Activated CD4-positive, alpha-beta T cell treated with anti-CD3 and anti-CD28 coated beads for 4 hours (primary cell): ENCODE data around the gene IST1.
"Not testable (repeated sequence)": the region's sequence is repeated elsewhere in the genome, so short reads cannot be mapped to it uniquely, and the experiment has no call there.

Experiments
- DNase-seq, 2 donors: peaks; one replicate each; pipeline ENCODE4 v3.0.0-alpha.2; 2020

The IST1 gene

DNA sequence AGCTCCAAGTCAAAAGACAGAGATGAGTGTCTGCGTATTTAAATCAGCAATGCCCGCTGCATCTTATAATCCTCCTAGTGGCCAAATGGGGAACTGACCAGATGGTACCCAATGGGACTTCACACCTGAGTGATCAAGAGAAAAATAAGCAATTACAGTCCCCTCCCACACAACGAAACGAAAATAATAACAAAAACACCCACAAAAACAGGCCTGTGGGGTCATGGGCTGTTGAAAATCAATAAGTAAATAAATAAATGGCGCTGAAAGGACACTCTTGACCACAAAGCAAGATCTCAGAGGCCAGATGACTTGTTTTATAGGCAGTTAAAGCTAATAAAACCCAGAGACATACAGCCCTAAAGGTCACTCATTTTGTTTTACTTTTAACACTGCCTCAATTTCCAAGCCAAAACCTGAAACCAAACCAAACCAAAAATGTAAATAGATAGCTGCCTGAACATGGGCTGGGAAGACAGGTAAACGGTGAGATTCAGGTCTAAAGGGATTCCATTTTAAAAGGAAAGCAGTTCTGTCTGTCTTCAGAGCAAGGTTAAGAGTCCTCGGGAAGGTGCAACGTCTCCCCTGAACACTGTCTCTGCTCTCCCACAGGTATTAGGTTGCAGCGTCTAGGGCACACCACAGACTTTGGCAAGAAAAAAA is 12.7 kb upstream of the IST1 start:
- peak; percentile 68 to 88 for DNase-seq

DNA sequence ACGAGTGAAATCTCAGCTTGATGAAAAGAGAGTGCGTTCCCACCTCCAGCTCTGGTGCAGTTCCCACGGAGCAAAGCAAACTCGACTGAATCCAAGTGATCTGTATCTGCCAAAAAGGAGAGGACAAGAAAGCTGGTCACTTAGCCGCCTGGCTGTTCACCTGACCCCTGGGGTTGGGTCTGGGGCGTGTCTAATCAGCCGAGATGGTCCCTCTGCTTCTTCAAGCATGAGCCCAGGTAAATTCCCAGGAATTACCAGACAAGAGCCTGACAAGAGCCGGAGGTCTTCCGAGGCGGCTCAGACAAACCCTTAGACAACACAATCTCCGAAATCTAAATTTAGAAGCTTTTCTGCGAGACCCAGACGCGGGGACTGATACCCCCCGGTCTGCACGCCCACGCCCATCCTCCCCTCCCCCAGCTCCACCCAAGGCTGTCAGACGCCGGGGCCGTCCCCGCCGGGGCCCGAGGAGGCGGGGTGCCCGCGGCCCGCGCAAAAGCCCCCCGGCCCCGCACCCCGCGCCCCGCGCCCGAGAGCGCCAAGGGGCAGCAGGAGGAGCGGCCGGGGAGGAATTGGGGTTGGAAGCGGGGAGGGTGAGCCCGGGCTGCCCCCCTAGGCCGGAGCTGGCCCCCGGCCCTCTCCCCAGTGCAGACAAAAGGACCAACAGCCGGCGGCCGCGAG is 12.0 kb upstream of the IST1 start:
- DNase-seq, result peak; percentile 66 to 70

DNA sequence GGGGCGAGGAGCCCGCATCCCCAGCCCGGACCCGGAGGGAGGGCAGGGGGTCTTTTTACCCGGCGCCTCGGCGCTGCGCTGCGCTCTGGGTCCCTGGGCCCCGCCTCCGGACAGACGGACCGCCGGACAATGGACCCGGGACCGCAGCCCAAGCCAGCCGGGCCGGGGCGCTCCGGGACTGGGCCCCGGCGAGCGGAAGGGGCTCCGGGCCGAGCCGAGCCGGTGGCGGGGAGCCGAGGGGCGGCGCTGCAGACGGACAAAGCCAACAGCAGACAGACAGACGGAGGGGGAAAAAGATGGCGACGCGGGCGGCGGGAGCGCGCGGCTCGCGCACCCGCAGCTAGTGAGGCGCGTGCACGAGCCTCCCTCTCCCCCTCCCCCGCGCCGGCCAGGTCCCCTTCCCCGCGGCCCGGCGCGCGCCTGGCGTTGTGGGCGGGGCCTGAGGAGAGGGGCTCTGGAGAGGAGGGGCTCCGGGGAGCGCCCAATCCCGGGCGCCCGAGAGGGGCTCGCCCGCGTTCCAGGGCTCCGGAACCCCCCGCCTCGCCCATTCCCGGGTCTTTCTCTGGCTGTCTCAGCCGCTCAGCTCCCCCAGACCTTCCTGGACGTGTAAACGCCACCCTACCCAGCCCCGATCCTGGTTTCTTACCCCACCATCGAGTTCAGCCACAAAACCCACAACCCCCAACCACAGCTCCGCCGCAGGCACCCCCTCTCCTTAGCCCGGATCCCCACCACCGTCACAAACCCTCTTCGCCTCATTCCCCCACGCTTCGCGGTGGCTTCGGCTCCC is 11.3 kb upstream of the IST1 start, which contains the start of gene ZNF821:
Gene ZNF821 (minus strand): TSS at position 334 of the 790 bp plus-strand sequence. CDS start 4,236 bp downstream, outside the sequence.
- peak; percentile 68 to 76 for DNase-seq

DNA sequence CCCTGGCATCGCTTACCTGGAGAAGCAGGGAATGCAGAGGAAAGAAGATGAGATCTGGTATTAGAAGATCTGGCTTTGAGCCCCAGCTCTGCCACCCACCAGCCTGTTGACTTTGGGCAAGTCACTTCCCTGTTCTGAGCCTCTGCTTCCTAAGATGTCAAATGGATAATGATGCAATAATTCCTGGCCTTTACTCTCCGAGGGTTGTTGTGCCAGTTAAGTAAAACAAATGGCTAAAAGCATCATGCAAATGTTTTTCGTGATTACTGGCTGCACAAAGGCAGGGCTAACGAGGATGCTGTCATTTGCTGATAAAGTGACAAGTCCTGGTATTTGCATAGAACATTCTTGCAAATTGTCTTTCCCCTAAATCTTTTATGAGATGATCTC is 10.1 kb upstream of the IST1 start:
- no peak for DNase-seq

DNA sequence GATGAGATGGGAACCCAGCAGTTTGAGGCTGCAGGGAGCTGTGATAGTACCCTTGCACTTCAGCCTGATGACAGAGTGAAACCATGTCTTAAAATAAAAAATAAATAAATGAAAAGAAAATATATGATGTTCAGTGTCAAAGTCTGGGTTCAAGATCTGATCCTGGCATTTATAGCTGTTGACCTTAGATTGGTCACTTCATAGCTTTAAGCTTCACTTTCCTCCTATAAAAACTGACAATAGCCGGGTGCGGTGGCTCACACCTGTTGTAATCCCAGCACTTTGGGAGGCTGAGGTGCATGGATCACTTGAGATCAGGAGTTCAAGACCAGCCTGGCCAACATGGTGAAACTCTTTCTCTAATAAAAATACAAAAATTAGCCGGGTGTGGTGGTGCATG is 6.2 kb upstream of the IST1 start:
- no peak for DNase-seq

DNA sequence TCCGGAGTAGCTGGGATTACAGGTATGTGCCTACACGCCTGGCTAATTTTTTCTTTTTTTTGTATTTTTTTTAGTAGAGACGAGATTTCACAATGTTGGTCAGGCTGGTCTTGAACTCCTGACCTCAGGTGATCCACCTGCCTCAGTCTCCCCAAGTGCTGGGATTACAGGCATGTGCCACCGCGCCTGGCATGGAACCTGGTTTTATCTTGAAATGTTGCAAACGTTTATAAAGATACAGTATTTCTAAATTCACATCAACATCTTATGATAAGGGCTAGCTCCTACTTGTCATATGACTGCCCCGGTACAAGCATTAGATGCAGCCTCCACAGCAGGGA is 1.5 kb upstream of the IST1 start:
- DNase-seq, result no peak

DNA sequence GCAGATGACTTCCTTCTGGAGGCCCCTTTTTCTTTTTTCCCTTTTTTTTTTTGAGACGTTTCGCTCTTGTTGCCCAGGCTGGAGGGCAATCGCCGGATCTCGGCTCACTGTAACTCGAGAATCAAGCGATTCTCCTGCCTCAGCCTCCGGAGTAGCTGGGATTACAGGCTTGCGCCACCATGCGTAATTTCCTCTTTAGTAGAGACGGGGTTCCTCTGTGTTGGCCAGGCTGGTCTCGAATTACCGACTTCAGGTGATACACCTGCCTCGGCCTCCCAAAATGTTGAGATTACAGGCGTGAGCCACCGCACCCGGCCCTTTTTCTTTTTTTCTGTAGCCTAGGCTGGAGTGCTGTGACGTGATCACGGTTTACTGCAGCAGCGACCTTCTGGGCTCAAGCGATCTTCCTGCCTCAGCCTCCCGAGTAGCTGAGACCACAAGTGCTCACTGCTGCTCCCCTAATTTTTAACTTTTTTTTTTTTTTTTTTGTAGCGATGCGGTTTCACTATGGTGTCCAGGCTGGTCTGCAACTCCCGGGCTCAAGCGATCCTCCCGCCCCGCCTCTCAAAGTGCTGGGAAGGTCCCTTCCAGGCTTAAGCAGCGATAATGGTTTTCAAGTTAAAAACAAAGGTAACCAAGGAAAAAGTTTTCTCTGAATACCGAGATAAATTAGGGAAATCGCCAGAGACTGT is 956 bp upstream of the IST1 start:
- DNase-seq, result peak; percentile 32 to 33

DNA sequence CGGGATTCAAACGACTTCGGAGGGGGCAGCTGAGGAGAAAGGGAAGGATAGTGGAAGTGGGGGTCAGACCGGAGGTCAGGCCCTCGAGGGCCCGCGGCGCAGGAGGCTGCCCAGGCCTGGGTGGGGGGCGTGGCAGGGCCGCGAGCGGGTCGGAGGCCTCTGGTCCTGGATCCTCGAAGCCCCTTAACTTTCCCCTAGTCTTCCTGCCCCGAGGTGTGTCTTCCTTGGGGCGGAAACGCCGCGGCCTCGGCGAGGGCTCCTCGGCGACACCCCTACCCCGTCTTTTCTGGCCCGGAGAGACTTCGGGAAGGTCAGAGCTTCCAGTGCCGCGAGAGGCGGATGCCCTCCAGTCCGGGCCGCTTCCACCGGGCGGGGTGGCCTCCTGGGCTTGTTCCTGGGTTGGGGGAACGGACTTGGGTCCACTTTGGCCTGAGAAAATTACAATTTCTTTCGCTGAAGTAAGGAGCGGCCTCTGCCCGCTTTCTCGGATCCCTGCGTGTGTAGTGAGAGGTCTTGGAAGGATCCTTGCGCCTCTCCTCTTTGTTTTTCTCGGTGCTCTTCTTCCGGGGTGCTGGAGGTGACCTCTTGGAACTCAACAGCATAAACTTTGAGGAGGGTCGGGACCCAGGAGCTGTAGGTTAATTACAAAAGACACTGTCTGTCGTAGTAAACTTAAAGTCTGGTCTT is 491 bp downstream of the IST1 start:
- peak in 1 of 2 donors; percentile 14 for DNase-seq

DNA sequence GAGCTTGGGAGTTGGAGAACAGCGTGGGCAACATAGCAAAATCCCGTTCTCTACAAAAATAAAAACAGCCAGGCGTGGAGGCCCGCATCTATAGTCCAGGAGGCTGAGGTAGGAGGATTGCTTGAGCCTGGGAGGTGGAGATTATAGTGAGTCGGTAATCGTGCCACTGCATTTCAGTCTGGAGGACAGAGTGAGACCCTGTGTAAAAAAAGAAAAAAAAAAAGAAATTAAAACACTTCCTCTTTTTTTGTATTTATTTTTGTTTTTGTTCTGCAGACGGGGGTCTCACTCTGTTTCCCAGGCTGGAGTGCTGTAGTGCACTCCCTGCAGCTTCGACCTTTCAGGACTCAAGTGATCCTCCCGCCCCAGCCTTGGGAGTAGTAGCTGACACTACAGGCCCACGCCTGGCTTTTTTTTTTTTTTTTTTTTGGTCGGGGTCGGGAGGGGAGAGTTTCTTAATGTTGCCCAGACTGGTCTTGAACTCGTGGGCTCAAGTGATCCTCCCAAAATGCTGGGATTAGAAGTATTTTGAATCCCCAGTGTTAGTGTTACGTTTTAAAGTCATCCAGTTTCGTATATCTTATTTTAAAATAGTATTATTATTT is 1.5 kb downstream of the IST1 start:
- DNase-seq, result no peak

DNA sequence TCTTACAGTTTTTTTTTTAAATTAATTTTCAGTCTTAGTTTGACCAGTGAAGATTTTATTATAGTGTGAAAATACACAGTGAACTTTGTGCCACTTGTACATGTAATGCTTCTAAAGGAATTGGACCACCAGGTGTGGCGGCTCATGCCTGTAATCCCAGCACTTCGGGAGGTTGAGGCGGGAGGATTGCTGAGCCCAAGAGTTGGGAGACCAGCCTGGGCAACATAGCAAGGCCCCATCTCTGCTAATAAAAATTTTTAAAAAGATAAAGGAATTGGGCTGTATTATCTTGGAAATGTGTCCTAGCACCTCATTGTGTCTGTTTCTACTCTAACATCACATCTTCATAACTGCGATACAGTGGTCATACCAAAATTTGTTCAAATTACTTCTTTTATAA is 3.8 kb downstream of the IST1 start:
- no peak for DNase-seq

DNA sequence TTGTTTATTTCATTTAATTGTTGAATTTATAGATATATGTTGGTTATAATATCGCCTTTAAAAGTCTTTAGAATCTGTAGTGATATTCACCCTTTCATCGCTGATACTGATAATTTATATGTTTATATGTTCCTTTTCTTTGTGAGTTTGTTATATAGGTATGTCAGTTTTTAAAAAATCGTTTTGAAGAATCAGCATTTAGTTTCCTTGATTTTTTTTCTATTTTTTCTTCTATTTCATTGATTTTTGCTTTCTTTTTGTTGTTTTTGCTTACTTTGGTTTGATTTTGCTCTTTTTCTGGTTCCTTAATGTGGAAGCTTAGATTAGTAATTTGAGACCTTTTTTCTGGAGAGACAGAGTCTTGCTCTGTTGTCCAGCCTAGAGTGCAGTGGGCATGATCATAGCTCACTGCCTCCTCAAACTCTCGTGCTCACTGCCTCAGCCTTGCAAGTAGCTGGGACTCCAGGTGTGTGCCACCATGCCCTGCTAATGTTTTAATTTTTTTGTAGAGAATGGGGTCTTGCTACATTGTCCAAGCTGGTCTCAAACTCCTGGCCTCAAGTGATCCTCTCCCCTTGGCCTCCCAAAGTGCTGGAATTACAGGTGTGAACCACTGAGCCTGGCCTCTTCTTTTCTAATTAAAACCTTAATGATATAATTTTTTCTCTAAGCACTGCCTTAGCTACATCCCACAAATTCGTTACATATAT is 7.5 kb downstream of the IST1 start:
- DNase-seq, result no peak

DNA sequence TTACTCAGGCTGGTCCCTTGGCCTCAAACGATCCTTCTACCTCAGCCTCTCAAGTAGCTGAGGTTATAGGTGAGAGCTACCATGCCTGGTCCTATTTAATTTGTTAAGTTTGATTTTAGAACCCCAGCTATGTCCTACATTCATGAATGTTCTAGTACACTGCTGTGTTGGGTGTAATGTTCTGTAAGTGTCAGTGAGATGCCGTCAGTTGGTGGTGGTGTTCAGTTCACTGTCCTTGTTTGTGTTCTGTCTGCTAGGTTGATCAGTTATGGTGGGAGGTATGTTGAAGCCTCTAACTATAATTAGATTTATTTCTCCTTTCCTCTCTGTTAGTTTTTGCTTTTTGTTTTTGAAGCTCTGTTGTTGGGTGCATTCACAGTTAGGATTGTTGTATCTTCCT is 8.3 kb downstream of the IST1 start:
- no peak for DNase-seq

DNA sequence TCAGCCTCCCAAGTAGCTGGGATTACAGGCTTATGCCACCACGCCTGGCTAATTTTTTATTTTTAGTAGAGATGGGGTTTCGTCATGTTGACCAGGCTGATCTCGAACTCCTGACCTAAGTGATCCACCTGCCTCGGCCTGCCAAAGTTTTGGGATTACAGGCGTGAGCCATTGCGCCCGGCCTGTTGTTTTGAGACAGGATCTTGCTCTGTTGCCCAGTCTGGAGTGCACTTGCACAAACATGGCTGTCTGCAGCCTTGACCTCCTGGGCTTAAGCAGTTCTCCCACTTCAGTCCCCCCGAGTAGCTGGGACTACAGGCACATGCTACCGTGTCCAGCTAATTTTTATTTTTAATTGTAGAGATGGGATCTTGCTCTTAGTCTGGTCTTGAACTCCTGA is 8.9 kb downstream of the IST1 start:
- DNase-seq, result no peak

DNA sequence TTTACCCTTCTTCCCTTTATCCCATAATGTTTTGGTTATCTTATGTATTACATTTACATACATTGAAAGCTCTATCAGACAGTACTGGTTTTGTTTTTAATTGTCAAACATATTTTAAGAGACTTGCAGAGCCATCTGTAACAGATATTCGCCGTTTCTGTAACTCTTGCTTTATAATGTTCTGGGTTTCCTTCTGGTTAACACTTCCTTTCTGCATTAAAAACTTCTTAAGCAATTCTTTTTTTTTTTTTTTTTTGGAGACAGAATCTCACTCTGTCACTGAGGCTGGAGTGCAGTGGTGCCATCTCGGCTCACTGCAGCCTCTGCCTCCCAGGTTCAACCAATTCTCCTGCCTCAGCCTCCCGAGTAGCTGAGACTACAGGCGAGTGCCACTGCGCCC is 10.4 kb downstream of the IST1 start:
- not testable (repeated sequence) for DNase-seq

DNA sequence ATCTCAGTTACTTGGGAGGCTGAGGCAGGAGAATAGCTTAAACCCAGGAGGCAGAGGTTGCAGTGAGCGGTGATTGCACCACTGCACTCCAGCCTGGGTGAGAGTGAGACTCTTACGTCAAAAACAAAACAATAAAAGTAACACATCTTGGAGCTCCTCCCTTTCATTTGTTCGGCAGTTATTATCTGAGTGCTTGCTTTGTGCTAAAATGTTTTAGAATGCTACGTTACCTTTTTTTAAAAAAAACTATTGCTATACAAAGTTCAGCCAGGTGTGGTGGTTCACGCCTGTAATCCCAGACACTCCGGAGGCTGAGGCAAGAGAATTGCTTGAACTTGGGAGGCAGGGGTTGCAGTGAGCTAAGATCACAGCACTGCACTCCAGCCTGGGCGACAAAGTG is 15.8 kb downstream of the IST1 start:
- no peak for DNase-seq

DNA sequence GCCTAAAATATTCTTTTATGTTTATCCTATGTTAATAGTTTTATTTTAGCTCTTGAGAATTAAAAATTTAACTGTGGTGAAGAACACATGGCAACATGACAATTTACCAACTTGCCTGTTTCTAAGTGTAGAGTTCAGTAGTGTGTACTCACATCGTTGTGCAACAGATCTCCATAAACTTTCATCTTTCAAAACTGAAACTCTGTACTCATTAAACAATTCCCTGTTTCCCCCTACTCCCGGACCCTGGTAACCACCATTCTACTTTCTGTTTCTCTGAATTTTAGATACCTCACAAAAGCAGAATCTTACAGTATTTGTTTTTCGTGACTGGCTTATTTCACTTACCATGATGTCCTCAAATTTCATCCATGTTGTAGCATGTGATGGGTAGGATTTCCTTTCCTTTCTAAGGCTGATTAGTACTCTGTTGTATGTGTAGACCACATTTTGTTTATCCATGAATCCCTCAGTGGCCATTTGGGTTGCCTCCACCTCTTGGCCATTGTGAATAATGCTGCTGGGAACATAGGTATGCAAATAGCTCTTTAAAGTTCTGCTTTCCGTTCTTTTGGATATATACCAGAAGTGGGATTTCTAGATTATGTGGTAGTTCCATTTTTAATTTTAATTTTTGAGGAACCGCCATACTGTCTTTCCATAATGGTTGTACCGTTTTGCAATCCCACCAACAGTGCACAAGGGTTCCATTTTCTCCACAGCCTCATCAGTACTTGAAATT is 17.4 kb downstream of the IST1 start:
- no peak for DNase-seq

DNA sequence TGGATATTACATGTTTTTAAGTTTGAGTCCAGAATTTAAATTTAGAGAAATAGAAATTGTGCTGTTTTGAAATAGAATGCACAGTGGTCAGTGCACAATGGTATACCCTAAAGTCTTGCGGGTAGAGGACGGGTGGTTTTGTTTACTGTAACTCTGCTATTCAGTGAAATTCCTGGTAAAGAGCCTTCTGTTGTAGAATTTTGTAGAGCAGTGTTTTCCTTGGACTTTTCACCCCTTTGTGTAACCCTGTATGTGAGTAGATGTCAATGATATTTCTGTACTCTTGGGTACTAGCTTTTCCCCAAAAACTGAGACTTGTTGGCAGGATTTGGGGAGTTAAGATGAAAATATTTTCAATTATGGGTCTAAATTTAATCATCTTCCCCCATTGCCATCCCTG is 19.5 kb downstream of the IST1 start:
- no peak for DNase-seq

DNA sequence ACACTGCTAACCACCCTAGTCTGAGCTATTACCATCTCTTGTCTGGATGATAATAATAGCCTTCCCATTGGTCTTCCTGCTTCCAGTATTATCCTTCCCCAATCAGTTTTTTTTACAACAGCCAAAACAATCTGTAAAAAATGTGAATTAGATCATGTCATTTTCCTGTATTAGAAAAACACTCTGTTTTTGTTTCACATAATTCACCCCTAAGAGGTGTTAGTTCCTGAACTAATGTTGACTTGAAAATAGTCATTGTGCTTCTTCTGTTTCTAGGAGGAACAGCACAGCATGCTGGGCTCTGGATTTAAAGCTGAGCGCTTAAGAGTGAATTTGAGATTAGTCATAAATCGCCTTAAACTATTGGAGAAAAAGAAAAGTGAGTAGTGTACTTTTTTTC is 20.0 kb downstream of the IST1 start:
- no peak for DNase-seq

DNA sequence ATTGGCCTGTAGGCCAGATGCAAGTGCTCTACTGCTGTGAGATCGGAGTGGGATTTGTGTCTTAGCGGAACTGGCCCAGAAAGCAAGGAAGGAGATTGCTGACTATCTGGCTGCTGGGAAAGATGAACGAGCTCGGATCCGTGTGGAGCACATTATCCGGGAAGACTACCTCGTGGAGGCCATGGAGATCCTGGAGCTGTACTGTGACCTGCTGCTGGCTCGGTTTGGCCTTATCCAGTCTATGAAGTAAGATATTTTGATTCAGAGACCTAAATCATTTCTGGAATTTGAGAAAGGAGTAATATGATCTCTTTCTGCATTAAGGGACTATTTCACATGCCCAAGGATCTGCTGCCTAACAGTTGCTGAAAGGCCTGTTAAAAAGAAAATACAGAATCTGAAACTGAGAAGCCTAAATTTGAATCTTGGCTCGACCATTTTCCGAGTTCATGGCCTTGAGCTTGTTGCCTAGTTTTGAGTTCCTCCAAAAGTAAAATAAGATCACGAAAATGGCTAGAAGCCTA is 21.1 kb downstream of the IST1 start:
- no peak for DNase-seq

DNA sequence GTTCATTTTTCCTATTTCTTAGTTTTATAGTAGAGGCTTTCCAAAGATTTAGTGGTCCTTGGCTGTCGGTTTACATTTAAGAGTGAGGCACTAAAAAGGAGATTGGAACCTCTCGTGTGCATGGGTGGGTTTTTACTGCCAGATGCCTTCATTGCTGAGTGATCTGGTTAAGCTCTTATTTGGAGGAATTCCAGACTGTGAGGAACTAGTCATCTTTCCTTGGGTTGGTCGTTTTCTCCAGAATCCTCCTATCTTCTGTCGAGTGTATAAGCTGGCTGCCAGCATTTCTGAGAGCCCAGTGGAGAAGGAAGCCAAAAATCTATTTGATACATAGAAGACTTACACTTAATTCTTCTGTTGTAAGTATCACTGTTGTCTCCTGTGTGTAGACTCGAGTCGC is 22.6 kb downstream of the IST1 start:
- no peak for DNase-seq

DNA sequence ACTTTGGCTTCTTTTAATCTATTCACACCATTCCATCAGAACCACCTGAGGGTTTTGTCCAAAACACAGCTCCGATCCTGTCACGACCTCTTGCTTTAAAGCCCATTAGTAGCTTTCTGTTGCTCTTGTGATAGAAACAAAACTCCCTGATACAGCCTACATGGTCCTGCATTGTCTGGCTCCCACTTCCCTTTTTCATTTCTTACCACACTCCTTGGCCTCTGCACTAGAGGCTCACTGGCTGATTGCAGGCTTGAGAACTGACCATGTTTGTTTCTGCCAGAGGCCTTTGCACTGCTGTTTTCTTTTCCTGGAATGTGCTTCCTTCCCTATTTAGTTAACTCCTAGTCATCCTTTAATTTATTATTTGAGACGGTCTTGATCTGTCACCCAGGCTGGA is 23.7 kb downstream of the IST1 start:
- DNase-seq, result no peak
